Measurements from ENCODE around the gene TNNT1.

DNA sequence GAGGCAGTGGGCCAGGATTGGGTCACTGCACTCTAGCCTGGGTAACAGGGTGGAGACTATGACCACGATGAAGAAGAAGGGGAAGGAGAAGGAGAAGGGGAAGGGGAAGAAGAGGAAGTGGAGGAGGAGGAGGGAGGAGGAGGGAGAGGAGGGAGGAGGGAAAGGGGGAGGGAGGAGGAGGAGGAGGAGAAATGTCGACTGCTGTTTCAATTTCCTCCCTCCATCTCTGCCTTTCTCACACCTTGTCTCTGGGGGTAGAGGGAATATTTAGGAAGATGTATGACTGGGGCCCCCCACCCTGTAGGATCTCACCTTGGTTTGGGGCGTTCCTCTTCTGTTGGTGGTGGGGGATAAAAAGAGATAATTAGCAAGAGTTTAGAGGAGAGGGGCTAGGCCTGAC lies 3.8 kb downstream of the TNNT1 start:
- TF ChIP-seq, protein P1, sequence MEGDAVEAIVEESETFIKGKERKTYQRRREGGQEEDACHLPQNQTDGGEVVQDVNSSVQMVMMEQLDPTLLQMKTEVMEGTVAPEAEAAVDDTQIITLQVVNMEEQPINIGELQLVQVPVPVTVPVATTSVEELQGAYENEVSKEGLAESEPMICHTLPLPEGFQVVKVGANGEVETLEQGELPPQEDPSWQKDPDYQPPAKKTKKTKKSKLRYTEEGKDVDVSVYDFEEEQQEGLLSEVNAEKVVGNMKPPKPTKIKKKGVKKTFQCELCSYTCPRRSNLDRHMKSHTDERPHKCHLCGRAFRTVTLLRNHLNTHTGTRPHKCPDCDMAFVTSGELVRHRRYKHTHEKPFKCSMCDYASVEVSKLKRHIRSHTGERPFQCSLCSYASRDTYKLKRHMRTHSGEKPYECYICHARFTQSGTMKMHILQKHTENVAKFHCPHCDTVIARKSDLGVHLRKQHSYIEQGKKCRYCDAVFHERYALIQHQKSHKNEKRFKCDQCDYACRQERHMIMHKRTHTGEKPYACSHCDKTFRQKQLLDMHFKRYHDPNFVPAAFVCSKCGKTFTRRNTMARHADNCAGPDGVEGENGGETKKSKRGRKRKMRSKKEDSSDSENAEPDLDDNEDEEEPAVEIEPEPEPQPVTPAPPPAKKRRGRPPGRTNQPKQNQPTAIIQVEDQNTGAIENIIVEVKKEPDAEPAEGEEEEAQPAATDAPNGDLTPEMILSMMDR (IDR thresholded peaks at IDR 0.05) = no peak
- TF ChIP-seq POLR2AphosphoS5 (IDR thresholded peaks at IDR 0.05) (no peak), POLR2A (IDR thresholded peaks at IDR 0.05) (no peak)

Data from transverse colon (tissue), 4 donors.